Measurements from ENCODE around the gene CUL1. TPM values are rescaled to one million over a fixed set of nuclear protein-coding genes. Genes with fewer than 3 reads are reported as not detected.

The CUL1 gene
- polyA plus RNA-seq, 1 donor from 2014 or later: 77.5 TPM

- H3F3A ChIP-seq (ENCODE audit: insufficient read depth, low read length, poor library complexity, severe bottlenecking): no peaks in the 10 kb centered on the region
- H3K79me2 ChIP-seq (replicated peaks; ENCODE audit: insufficient read depth, low read length): no peaks in the 10 kb centered on the region
- H3K9me3 ChIP-seq (ENCODE audit: low read length): no peaks in the 10 kb centered on the region
- H3K27ac ChIP-seq (ENCODE audit: low read length): no peak overlapping the region
- H3K9me2 ChIP-seq (ENCODE audit: insufficient read depth, low read length): no peaks in the 10 kb centered on the region
- H3K27me3 ChIP-seq (ENCODE audit: insufficient read depth, low read depth, low read length): no peaks in the 10 kb centered on the region
- H2AFZ ChIP-seq (ENCODE audit: low read depth, low read length): no peak overlapping the region
- no peaks in the 10 kb centered on the region for H4K20me1 ChIP-seq (ENCODE audit: insufficient read depth)
- H3K4me2 ChIP-seq (ENCODE audit: low read length): no peak overlapping the region
- no peak for TF ChIP-seq CTCF (IDR thresholded peaks at IDR 0.05; ENCODE audit: poor library complexity, severe bottlenecking)
- TF ChIP-seq REST (IDR thresholded peaks at IDR 0.05; ENCODE audit: borderline replicate concordance): no peak
- TF ChIP-seq EZH2 (IDR thresholded peaks at IDR 0.05; ENCODE audit: borderline replicate concordance, insufficient read depth, low read length, poor library complexity, severe bottlenecking): no peak
- TF ChIP-seq RAD21 (conservative IDR thresholded peaks at IDR 0.05): no peak
- TF ChIP-seq POLR2AphosphoS5 (IDR thresholded peaks at IDR 0.05): no peak
- no peak for TF ChIP-seq EP300 (conservative IDR thresholded peaks at IDR 0.05; ENCODE audit: poor library complexity, severe bottlenecking)
- no peak for TF ChIP-seq SMC3 (conservative IDR thresholded peaks at IDR 0.05; ENCODE audit: poor library complexity)
- no peak for TF ChIP-seq TAF1 (IDR thresholded peaks at IDR 0.05; ENCODE audit: low read depth)
- TF ChIP-seq MXI1 (conservative IDR thresholded peaks at IDR 0.05; ENCODE audit: poor library complexity, severe bottlenecking): no peak
- no peaks in the 10 kb centered on the region for H3K36me3 ChIP-seq (ENCODE audit: insufficient read depth, low read length)
- H3K4me3 ChIP-seq (ENCODE audit: low read length): no peak overlapping the region
- H3K9ac ChIP-seq (ENCODE audit: low read length): no peak overlapping the region
Measured at GRCh38 chr7:148669927-148670326, 28.8 kb upstream of the CUL1 start.

- H3K36me3 ChIP-seq (ENCODE audit: insufficient read depth, low read length): no peaks in the 10 kb centered on the region
- no peaks in the 10 kb centered on the region for H3K79me2 ChIP-seq (replicated peaks; ENCODE audit: insufficient read depth, low read length)
- no peaks in the 10 kb centered on the region for H3K9me2 ChIP-seq (ENCODE audit: insufficient read depth, low read length)
- H3F3A ChIP-seq (ENCODE audit: insufficient read depth, low read length, poor library complexity, severe bottlenecking): no peaks in the 10 kb centered on the region
- no peaks in the 10 kb centered on the region for H3K9me3 ChIP-seq (ENCODE audit: low read length)
- TF ChIP-seq REST (IDR thresholded peaks at IDR 0.05; ENCODE audit: borderline replicate concordance): no peak
- TF ChIP-seq TAF1 (IDR thresholded peaks at IDR 0.05; ENCODE audit: low read depth): no peak
- TF ChIP-seq RAD21 (conservative IDR thresholded peaks at IDR 0.05): no peak
- no peak for TF ChIP-seq CTCF (IDR thresholded peaks at IDR 0.05; ENCODE audit: poor library complexity, severe bottlenecking)
- no peak for TF ChIP-seq EP300 (conservative IDR thresholded peaks at IDR 0.05; ENCODE audit: poor library complexity, severe bottlenecking)
- TF ChIP-seq MXI1 (conservative IDR thresholded peaks at IDR 0.05; ENCODE audit: poor library complexity, severe bottlenecking): no peak
- no peak for TF ChIP-seq EZH2 (IDR thresholded peaks at IDR 0.05; ENCODE audit: borderline replicate concordance, insufficient read depth, low read length, poor library complexity, severe bottlenecking)
- no peak for TF ChIP-seq POLR2AphosphoS5 (IDR thresholded peaks at IDR 0.05)
- TF ChIP-seq SMC3 (conservative IDR thresholded peaks at IDR 0.05; ENCODE audit: poor library complexity): no peak
- H3K9ac ChIP-seq (ENCODE audit: low read length): no peak overlapping the region
- H3K27ac ChIP-seq (ENCODE audit: low read length): no peak overlapping the region
- no peaks in the 10 kb centered on the region for H3K27me3 ChIP-seq (ENCODE audit: insufficient read depth, low read depth, low read length)
- no peak overlapping the region for H3K4me2 ChIP-seq (ENCODE audit: low read length)
- H4K20me1 ChIP-seq (ENCODE audit: insufficient read depth): no peaks in the 10 kb centered on the region
- no peak overlapping the region for H3K4me3 ChIP-seq (ENCODE audit: low read length)
- H2AFZ ChIP-seq (ENCODE audit: low read depth, low read length): no peak overlapping the region
Measured at GRCh38 chr7:148670374-148670773, 28.3 kb upstream of the CUL1 start.
